Subcutaneous adipose tissue (tissue), 4 donors: ENCODE data around the gene TMEM161B. TPM values are rescaled to one million over a fixed set of nuclear protein-coding genes. Genes with fewer than 3 reads are reported as not detected.

Experiments
- CTCF ChIP-seq: fragments of 450-650 bp; IDR thresholded peaks from one replicate; pipeline ENCODE4 v1.5.1; 2016; ENCODE audit warnings: low read depth, mild to moderate bottlenecking, control low read depth, antibody characterized with exemption, moderate library complexity
- total RNA-seq, 4 donors: library from RNA; depleted of rRNA; stranded (reverse); fragments of >200 nt; gene quantifications; one replicate each; pipeline ENCODE4 v1.1.0, GENCODE V29; 2016

Gene TMEM161B
- total RNA-seq, 4 donors from 2014 or later: 11.3 to 16.8 (median 14.7) TPM

GRCh38 chr5:88248094-88248493, 20.6 kb downstream of the TMEM161B start:
- TF ChIP-seq CTCF: no peak

- no peak for TF ChIP-seq CTCF
Observed at GRCh38 chr5:88245893-88246244, 22.8 kb downstream of the TMEM161B start.

GRCh38 chr5:88245241-88245892, 23.3 kb downstream of the TMEM161B start:
- TF ChIP-seq CTCF: no peak

- no peak for TF ChIP-seq CTCF
Observed at GRCh38 chr5:88244686-88245085, 24.0 kb downstream of the TMEM161B start.

- TF ChIP-seq CTCF: no peak
Observed at GRCh38 chr5:88238732-88239131, 29.9 kb downstream of the TMEM161B start.

- TF ChIP-seq CTCF: no peak
Observed at GRCh38 chr5:88236866-88237642, 31.6 kb downstream of the TMEM161B start.

GRCh38 chr5:88235828-88236227, 32.8 kb downstream of the TMEM161B start:
- TF ChIP-seq CTCF: no peak
